ENCODE measurements around the gene KCNK6. TPM values are rescaled to one million over a fixed set of nuclear protein-coding genes. Genes with fewer than 3 reads are reported as not detected.
A peak's percentile ranks its signal among the peaks of the same experiment; 100 is the strongest.
"Not testable (repeated sequence)": the region's sequence is repeated elsewhere in the genome, so short reads cannot be mapped to it uniquely, and the experiment has no call there.

Gene KCNK6
- total RNA-seq, 1 experiment from 2014 or later: 5.3 TPM

GRCh38 chr19:38362076-38362945 lies 42.7 kb downstream of the KCNK6 start:
- TF ChIP-seq CTCF (IDR thresholded peaks at IDR 0.05; ENCODE audit: unreplicated experiment): no peak
- Mint-ChIP-seq H3K9me3 (ENCODE audit: unreplicated experiment) (no peaks in the 10 kb centered on the region), H3K27me3 (ENCODE audit: insufficient read depth, unreplicated experiment) (peaks cover 24% of the 10 kb centered on the region), H3K4me1 (ENCODE audit: insufficient read depth, unreplicated experiment) (no peaks in the 10 kb centered on the region), H3K36me3 (ENCODE audit: insufficient read depth, unreplicated experiment) (no peaks in the 10 kb centered on the region), H3K4me3 (ENCODE audit: unreplicated experiment) (peak overlapping the region; percentile 80), H3K27ac (ENCODE audit: low read depth, unreplicated experiment) (no peak overlapping the region)
- POLR2A ChIA-PET: interaction anchor here (1.0 to 1.4 kb wide), 6 partner anchors 13 to 97 kb away, joined by 3 to 13 read pairs (median 5); partner anchors contain the start of genes C19orf33, CATSPERG and PSMD8
- DNase-seq (ENCODE audit: unreplicated experiment): peak; percentile 70
- intact Hi-C loops (cut with micrococcal nuclease): no loop called here
- CTCF ChIA-PET: interaction anchor here (0.7 kb wide), 1 partner anchor 25 kb away, joined by 3 read pairs; no protein-coding TSS in a partner anchor
- BruUV-seq (replicated peaks): no TSS peak

- intact Hi-C loops (cut with micrococcal nuclease); H3K27ac Mint-ChIP-seq (ENCODE audit: low read depth, unreplicated experiment); CTCF ChIA-PET; DNase-seq (ENCODE audit: unreplicated experiment); H3K4me1 Mint-ChIP-seq (ENCODE audit: insufficient read depth, unreplicated experiment); H3K9me3 Mint-ChIP-seq (ENCODE audit: unreplicated experiment); BruUV-seq (replicated peaks); H3K36me3 Mint-ChIP-seq (ENCODE audit: insufficient read depth, unreplicated experiment): not testable (repeated sequence)
- Mint-ChIP-seq H3K27me3 (ENCODE audit: insufficient read depth, unreplicated experiment) (peaks cover 24% of the 10 kb centered on the region), H3K4me3 (ENCODE audit: unreplicated experiment) (peak overlapping the region; percentile 80)
- POLR2A ChIA-PET: interaction anchor here (1.0 to 1.4 kb wide), 3 partner anchors 12 to 24 kb away, joined by 3 to 13 read pairs (median 5); partner anchors contain the start of gene PSMD8
Measured at GRCh38 chr19:38362946-38363688, 43.5 kb downstream of the KCNK6 start.

- DNase-seq (ENCODE audit: unreplicated experiment): no peak
- intact Hi-C loops (cut with micrococcal nuclease): no loop called here
- Mint-ChIP-seq H3K4me3 (ENCODE audit: unreplicated experiment) (no peak overlapping the region), H3K4me1 (ENCODE audit: insufficient read depth, unreplicated experiment) (no peaks in the 10 kb centered on the region), H3K27ac (ENCODE audit: low read depth, unreplicated experiment) (no peak overlapping the region), H3K27me3 (ENCODE audit: insufficient read depth, unreplicated experiment) (no peaks in the 10 kb centered on the region), H3K36me3 (ENCODE audit: insufficient read depth, unreplicated experiment) (no peaks in the 10 kb centered on the region), H3K9me3 (ENCODE audit: unreplicated experiment) (no peaks in the 10 kb centered on the region)
- ChIA-PET CTCF (interaction anchor here (0.5 to 1.3 kb wide), 4 partner anchors 25 to 132 kb away, joined by 3 to 4 read pairs (median 3); partner anchors contain the start of gene CATSPERG), POLR2A (interaction anchor here (0.9 kb wide), 1 partner anchor 62 kb away, joined by 3 read pairs; the partner anchor contains the start of gene C19orf33)
- BruUV-seq (replicated peaks): no TSS peak
- TF ChIP-seq CTCF (IDR thresholded peaks at IDR 0.05; ENCODE audit: unreplicated experiment): no peak
Measured at GRCh38 chr19:38367041-38367440, 47.4 kb downstream of the KCNK6 start.

GRCh38 chr19:38369584-38369983 lies 49.9 kb downstream of the KCNK6 start:
- Mint-ChIP-seq H3K4me1 (ENCODE audit: insufficient read depth, unreplicated experiment) (no peaks in the 10 kb centered on the region), H3K27me3 (ENCODE audit: insufficient read depth, unreplicated experiment) (no peaks in the 10 kb centered on the region), H3K27ac (ENCODE audit: low read depth, unreplicated experiment) (no peak overlapping the region), H3K4me3 (ENCODE audit: unreplicated experiment) (no peak overlapping the region), H3K9me3 (ENCODE audit: unreplicated experiment) (no peaks in the 10 kb centered on the region), H3K36me3 (ENCODE audit: insufficient read depth, unreplicated experiment) (peaks cover 3% of the 10 kb centered on the region)
- ChIA-PET POLR2A (no interaction called here), CTCF (interaction anchor here (1.1 kb wide), 1 partner anchor 34 kb away, joined by 3 read pairs; the partner anchor contains the start of gene CATSPERG)
- no peak for TF ChIP-seq CTCF (IDR thresholded peaks at IDR 0.05; ENCODE audit: unreplicated experiment)
- intact Hi-C loops (cut with micrococcal nuclease): no loop called here
- no peak for DNase-seq (ENCODE audit: unreplicated experiment)
- no TSS peak for BruUV-seq (replicated peaks)

Data from MCF 10A (cell line).